HepG2 (cell line): ENCODE measurements around the gene ZNF264. TPM values are rescaled to one million over a fixed set of nuclear protein-coding genes. Genes with fewer than 3 reads are reported as not detected.

Experiments used
- ATM ChIP-seq: fragments of 450-650 bp; IDR thresholded peaks from 2 replicates; pipeline ENCODE4 v1.7.1; 2017; ENCODE audit warnings: mild to moderate bottlenecking, borderline replicate concordance
- ELF3 ChIP-seq: IDR thresholded peaks from 2 replicates; pipeline ENCODE4 v1.6.1; 2016; ENCODE audit warnings: missing genetic modification reagents, missing compliant biosample characterization
- HDAC1 ChIP-seq: sonication (generic); formaldehyde crosslinking; IDR thresholded peaks from 2 replicates; pipeline ENCODE4 v1.5.1; 2020; ENCODE audit warnings: mild to moderate bottlenecking, missing genetic modification reagents
- HMG20A ChIP-seq: IDR thresholded peaks from 2 replicates; pipeline ENCODE4 v1.6.1; 2016; ENCODE audit warnings: borderline replicate concordance
- KLF16 ChIP-seq, 2 experiments: sonication (generic) in 1 of 2; formaldehyde crosslinking in 1 of 2; IDR thresholded peaks; 2 replicates each; pipeline versions ENCODE4 v1.6.1 to v1.8.0; 2016 to 2023; ENCODE audit warnings: missing genetic modification reagents in 2 of 2, missing compliant biosample characterization in 1 of 2
- NCOA5 ChIP-seq: sonication (generic); formaldehyde crosslinking; IDR thresholded peaks from 2 replicates; pipeline ENCODE4 v1.4.0; 2020; ENCODE audit warnings: missing genetic modification reagents
- POGZ ChIP-seq: sonication (generic); formaldehyde crosslinking; IDR thresholded peaks from 2 replicates; pipeline ENCODE4 v1.4.0; 2020; ENCODE audit warnings: mild to moderate bottlenecking, missing genetic modification reagents
- RAD21 ChIP-seq: fragments of 450-650 bp; formaldehyde crosslinking; IDR thresholded peaks from 2 replicates; pipeline ENCODE4 v1.5.0; 2020; ENCODE audit warnings: mild to moderate bottlenecking
- RFX3 ChIP-seq: IDR thresholded peaks from 2 replicates; pipeline ENCODE4 v1.6.1; 2016; ENCODE audit warnings: missing biosample characterization, missing genetic modification reagents
- SALL2 ChIP-seq: sonication (generic); formaldehyde crosslinking; IDR thresholded peaks from 2 replicates; pipeline ENCODE4 v1.8.1; 2023; ENCODE audit warnings: mild to moderate bottlenecking, missing genetic modification reagents, inconsistent platforms
- ZNF557 ChIP-seq: sonication (generic); formaldehyde crosslinking; IDR thresholded peaks from 2 replicates; pipeline ENCODE4 v1.4.0; 2020; ENCODE audit warnings: missing genetic modification reagents
- ZNF570 ChIP-seq: sonication (generic); formaldehyde crosslinking; IDR thresholded peaks from 2 replicates; pipeline ENCODE4 v1.4.0; 2020; ENCODE audit warnings: mild to moderate bottlenecking, missing genetic modification reagents, borderline replicate concordance
- ZNF598 ChIP-seq: sonication (generic); formaldehyde crosslinking; IDR thresholded peaks from 2 replicates; pipeline ENCODE4 v1.5.1; 2020; ENCODE audit warnings: mild to moderate bottlenecking, missing genetic modification reagents, borderline replicate concordance
- ZNF614 ChIP-seq: IDR thresholded peaks from 2 replicates; pipeline ENCODE4 v1.6.1; 2018; ENCODE audit warnings: missing biosample characterization, missing genetic modification reagents, inconsistent platforms, borderline replicate concordance
- ZNF616 ChIP-seq: sonication (generic); formaldehyde crosslinking; IDR thresholded peaks from 2 replicates; pipeline ENCODE4 v1.5.0; 2020; ENCODE audit warnings: low read depth, mild to moderate bottlenecking, missing genetic modification reagents
- ZNF841 ChIP-seq: sonication (generic); formaldehyde crosslinking; IDR thresholded peaks from 2 replicates; pipeline ENCODE4 v1.8.1; 2023; ENCODE audit warnings: missing genetic modification reagents, borderline replicate concordance
- polyA plus RNA-seq, 8 experiments: library from polyadenylated mRNA; depleted of rRNA in 3 of 8; stranded (reverse) in 7 of 8; unstranded in 1 of 8; fragments of >200 nt; fragmentation: Illumina TruSeq in 4 of 8; extraction: Trizol in 4 of 8; gene quantifications; 2 replicates each; pipeline versions ENCODE4 v1.2.1 to v1.2.3, GENCODE V29; 2011 to 2016; ENCODE audit warnings: low read depth in 4 of 8, missing spikeins in 1 of 8, mixed read lengths in 1 of 8; ENCODE audit not compliant: insufficient read depth in 1 of 8
- total RNA-seq, 5 experiments: library from RNA; depleted of rRNA; stranded (reverse); fragments of >200 nt; fragmentation: Illumina TruSeq; extraction: Trizol; gene quantifications; 2 replicates each; pipeline ENCODE4 v1.2.3, GENCODE V29; 2016; ENCODE audit warnings: low read depth in 1 of 5
- TF ChIP-seq, protein P1 (sequence below): IDR thresholded peaks from 2 replicates; pipeline ENCODE4 v1.6.1; 2012; ENCODE audit warnings: low read depth, low read length, improper control_type of control experiment
- TF ChIP-seq, protein P2 (sequence below): sonication (generic); formaldehyde crosslinking; IDR thresholded peaks from 2 replicates; pipeline ENCODE4 v1.8.1; 2023; ENCODE audit warnings: mild to moderate bottlenecking, missing genetic modification reagents, borderline replicate concordance
- TF ChIP-seq, protein P3 (sequence below): IDR thresholded peaks from 2 replicates; pipeline ENCODE4 v1.4.0; 2020; ENCODE audit warnings: mild to moderate bottlenecking, missing genetic modification reagents
- TF ChIP-seq, protein P4 (sequence below): conservative IDR thresholded peaks from 2 replicates; pipeline ENCODE4 v1.6.1; 2018; ENCODE audit warnings: missing genetic modification reagents
- TF ChIP-seq, protein P5 (sequence below): sonication (generic); formaldehyde crosslinking; IDR thresholded peaks from 2 replicates; pipeline ENCODE4 v1.8.0; 2022; ENCODE audit warnings: missing genetic modification reagents, mild to moderate bottlenecking, moderate library complexity, borderline replicate concordance
- TF ChIP-seq, protein P6 (sequence below): IDR thresholded peaks from 2 replicates; pipeline ENCODE4 v1.6.1; 2016

ZNF264 gene
- total and polyA plus RNA-seq, 2 of the 13 experiments (the other 11 are each of a cell fraction or from before 2014, with no cell fraction given) = 3.5 to 17.6 TPM

DNA sequence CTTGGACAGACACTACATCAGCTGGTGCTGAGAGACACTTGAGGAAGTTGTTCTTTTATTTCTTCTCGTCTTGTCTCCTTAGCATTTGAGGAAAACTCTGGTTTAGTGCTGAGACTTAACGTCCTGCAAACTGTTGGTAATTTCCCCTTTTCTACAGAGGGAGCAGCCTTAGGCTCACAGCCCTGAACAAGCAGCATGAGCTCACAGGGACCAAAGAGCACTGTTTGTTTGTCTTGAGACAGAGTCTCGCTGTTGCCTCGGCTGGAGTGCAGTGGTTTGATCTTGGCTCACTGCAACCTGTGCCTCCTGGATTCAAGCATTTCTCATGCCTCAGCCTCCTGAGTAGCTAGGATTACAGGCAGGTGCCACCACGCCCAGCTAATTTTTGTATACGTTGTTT lies 54.7 kb downstream of the ZNF264 start (continued):
- TF ChIP-seq, protein P1, sequence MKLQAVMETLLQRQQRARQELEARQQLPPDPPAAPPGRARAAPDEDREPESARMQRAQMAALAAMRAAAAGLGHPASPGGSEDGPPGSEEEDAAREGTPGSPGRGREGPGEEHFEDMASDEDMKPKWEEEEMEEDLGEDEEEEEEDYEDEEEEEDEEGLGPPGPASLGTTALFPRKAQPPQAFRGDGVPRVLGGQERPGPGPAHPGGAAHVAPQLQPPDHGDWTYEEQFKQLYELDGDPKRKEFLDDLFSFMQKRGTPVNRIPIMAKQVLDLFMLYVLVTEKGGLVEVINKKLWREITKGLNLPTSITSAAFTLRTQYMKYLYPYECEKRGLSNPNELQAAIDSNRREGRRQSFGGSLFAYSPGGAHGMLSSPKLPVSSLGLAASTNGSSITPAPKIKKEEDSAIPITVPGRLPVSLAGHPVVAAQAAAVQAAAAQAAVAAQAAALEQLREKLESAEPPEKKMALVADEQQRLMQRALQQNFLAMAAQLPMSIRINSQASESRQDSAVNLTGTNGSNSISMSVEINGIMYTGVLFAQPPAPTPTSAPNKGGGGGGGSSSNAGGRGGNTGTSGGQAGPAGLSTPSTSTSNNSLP = no peak
- TF ChIP-seq NCOA5 (CRISPR knock-in tag) (no peak), ZNF616 (CRISPR knock-in tag) (no peak), ZNF614 (CRISPR knock-in tag) (no peak; the same call in 1 of the 2 replicates), ATM (no peak), RFX3 (CRISPR knock-in tag) (no peak), ZNF598 (CRISPR knock-in tag) (no peak), ZNF841 (CRISPR knock-in tag) (no peak), KLF16 (CRISPR knock-in tag; IDR thresholded peaks at IDR 0.05) (peak in 1 of 2 experiments; percentile 58; a peak in 1 of 4 replicates), POGZ (CRISPR knock-in tag) (no peak), ELF3 (CRISPR knock-in tag) (0 out of 2 replicates have a peak, but pooled peaks have one; percentile 47), ZNF570 (CRISPR knock-in tag) (no peak), HDAC1 (CRISPR knock-in tag) (no peak), HMG20A (CRISPR knock-in tag) (peak; percentile 46; the same call in 1 of the 2 replicates), SALL2 (CRISPR knock-in tag) (no peak), RAD21 (CRISPR knock-in tag) (no peak), ZNF557 (CRISPR knock-in tag) (no peak)
- TF ChIP-seq, protein P2, sequence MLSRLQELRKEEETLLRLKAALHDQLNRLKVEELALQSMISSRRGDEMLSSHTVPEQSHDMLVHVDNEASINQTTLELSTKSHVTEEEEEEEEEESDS (CRISPR knock-in tag) = no peak
- TF ChIP-seq, protein P3, sequence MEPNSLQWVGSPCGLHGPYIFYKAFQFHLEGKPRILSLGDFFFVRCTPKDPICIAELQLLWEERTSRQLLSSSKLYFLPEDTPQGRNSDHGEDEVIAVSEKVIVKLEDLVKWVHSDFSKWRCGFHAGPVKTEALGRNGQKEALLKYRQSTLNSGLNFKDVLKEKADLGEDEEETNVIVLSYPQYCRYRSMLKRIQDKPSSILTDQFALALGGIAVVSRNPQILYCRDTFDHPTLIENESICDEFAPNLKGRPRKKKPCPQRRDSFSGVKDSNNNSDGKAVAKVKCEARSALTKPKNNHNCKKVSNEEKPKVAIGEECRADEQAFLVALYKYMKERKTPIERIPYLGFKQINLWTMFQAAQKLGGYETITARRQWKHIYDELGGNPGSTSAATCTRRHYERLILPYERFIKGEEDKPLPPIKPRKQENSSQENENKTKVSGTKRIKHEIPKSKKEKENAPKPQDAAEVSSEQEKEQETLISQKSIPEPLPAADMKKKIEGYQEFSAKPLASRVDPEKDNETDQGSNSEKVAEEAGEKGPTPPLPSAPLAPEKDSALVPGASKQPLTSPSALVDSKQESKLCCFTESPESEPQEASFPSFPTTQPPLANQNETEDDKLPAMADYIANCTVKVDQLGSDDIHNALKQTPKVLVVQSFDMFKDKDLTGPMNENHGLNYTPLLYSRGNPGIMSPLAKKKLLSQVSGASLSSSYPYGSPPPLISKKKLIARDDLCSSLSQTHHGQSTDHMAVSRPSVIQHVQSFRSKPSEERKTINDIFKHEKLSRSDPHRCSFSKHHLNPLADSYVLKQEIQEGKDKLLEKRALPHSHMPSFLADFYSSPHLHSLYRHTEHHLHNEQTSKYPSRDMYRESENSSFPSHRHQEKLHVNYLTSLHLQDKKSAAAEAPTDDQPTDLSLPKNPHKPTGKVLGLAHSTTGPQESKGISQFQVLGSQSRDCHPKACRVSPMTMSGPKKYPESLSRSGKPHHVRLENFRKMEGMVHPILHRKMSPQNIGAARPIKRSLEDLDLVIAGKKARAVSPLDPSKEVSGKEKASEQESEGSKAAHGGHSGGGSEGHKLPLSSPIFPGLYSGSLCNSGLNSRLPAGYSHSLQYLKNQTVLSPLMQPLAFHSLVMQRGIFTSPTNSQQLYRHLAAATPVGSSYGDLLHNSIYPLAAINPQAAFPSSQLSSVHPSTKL (CRISPR knock-in tag) = peak; percentile 75
- TF ChIP-seq, protein P4, sequence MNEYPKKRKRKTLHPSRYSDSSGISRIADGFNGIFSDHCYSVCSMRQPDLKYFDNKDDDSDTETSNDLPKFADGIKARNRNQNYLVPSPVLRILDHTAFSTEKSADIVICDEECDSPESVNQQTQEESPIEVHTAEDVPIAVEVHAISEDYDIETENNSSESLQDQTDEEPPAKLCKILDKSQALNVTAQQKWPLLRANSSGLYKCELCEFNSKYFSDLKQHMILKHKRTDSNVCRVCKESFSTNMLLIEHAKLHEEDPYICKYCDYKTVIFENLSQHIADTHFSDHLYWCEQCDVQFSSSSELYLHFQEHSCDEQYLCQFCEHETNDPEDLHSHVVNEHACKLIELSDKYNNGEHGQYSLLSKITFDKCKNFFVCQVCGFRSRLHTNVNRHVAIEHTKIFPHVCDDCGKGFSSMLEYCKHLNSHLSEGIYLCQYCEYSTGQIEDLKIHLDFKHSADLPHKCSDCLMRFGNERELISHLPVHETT = no peak
- TF ChIP-seq, protein P5, sequence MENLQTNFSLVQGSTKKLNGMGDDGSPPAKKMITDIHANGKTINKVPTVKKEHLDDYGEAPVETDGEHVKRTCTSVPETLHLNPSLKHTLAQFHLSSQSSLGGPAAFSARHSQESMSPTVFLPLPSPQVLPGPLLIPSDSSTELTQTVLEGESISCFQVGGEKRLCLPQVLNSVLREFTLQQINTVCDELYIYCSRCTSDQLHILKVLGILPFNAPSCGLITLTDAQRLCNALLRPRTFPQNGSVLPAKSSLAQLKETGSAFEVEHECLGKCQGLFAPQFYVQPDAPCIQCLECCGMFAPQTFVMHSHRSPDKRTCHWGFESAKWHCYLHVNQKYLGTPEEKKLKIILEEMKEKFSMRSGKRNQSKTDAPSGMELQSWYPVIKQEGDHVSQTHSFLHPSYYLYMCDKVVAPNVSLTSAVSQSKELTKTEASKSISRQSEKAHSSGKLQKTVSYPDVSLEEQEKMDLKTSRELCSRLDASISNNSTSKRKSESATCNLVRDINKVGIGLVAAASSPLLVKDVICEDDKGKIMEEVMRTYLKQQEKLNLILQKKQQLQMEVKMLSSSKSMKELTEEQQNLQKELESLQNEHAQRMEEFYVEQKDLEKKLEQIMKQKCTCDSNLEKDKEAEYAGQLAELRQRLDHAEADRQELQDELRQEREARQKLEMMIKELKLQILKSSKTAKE (CRISPR knock-in tag) = no peak
- TF ChIP-seq, protein P6, sequence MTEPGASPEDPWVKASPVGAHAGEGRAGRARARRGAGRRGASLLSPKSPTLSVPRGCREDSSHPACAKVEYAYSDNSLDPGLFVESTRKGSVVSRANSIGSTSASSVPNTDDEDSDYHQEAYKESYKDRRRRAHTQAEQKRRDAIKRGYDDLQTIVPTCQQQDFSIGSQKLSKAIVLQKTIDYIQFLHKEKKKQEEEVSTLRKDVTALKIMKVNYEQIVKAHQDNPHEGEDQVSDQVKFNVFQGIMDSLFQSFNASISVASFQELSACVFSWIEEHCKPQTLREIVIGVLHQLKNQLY = no peak
